NT2/D1 (cell line): ENCODE data around the gene PLCH1.

Source experiments
- DNase-seq: peaks from one replicate; pipeline ENCODE4 v3.0.0-alpha.2; 2011; ENCODE audit warnings: low read depth, low spot score
- H3K27me3 ChIP-seq: 2 replicates; pipeline ENCODE4 v1.6.0; 2011; ENCODE audit warnings: mild to moderate bottlenecking; ENCODE audit not compliant: insufficient read length, insufficient read depth
- H3K36me3 ChIP-seq: 2 replicates; pipeline ENCODE4 v1.6.1; 2011; ENCODE audit warnings: mild to moderate bottlenecking, low read length, mixed read lengths; ENCODE audit not compliant: insufficient read depth, insufficient read length
- H3K4me1 ChIP-seq: 2 replicates; pipeline ENCODE4 v1.5.1; 2011; ENCODE audit not compliant: insufficient read depth, insufficient read length
- H3K4me3 ChIP-seq: 2 replicates; pipeline ENCODE4 v1.5.1; 2011; ENCODE audit warnings: low read depth; ENCODE audit not compliant: insufficient read length
- H3K9ac ChIP-seq: 2 replicates; pipeline ENCODE4 v1.6.0; 2011; ENCODE audit warnings: low read depth; ENCODE audit not compliant: insufficient read length
- H3K9me3 ChIP-seq: 2 replicates; pipeline ENCODE4 v1.5.1; 2011; ENCODE audit warnings: mild to moderate bottlenecking, low read length; ENCODE audit not compliant: insufficient read depth
- SUZ12 ChIP-seq: IDR thresholded peaks from 2 replicates; pipeline ENCODE4 v1.6.1; 2011; ENCODE audit not compliant: insufficient read length, insufficient read depth; ENCODE audit errors: extremely low read depth
- YY1 ChIP-seq: IDR thresholded peaks from 2 replicates; pipeline ENCODE4 v1.6.1; 2011; ENCODE audit not compliant: insufficient read length, insufficient read depth
- ZNF274 ChIP-seq: IDR thresholded peaks from 2 replicates; pipeline ENCODE4 v1.6.1; 2011; ENCODE audit warnings: mild to moderate bottlenecking, low read depth, low read length

The PLCH1 gene

GRCh38 chr3:155730843-155731242 is 14.0 kb downstream of the PLCH1 start:
- Histone ChIP-seq H3K9ac (no peak overlapping the region), H3K9me3 (no peaks in the 10 kb centered on the region), H3K4me3 (no peak overlapping the region), H3K4me1 (no peaks in the 10 kb centered on the region), H3K27me3 (no peaks in the 10 kb centered on the region), H3K36me3 (no peaks in the 10 kb centered on the region)
- no peak for DNase-seq
- no peak for TF ChIP-seq YY1
- no peak for TF ChIP-seq ZNF274
- no peak for TF ChIP-seq SUZ12

DNA sequence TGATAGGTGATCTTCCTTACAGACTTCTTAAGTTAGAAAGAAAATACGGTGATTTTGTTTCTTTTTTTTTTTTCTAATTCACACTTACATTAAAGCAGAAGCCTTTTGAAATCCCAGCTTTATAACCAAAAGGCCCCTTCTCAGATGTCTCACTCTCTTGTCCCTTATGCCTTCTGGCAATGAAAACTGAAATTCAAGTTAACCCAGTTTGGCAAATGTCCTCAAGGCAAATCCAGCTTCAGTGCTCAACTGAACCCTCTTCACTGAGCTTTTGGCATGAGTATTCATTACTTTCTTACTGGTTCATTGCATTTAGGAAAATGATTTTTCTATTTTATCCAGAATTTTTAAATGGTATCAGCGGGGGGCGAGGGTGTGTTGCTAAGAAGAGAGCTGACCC is 17.0 kb downstream of the PLCH1 start:
- Histone ChIP-seq H3K4me3 (no peak overlapping the region), H3K36me3 (no peaks in the 10 kb centered on the region), H3K27me3 (no peaks in the 10 kb centered on the region), H3K9ac (no peak overlapping the region), H3K9me3 (no peaks in the 10 kb centered on the region), H3K4me1 (no peaks in the 10 kb centered on the region)
- DNase-seq: no peak
- no peak for TF ChIP-seq ZNF274

DNA sequence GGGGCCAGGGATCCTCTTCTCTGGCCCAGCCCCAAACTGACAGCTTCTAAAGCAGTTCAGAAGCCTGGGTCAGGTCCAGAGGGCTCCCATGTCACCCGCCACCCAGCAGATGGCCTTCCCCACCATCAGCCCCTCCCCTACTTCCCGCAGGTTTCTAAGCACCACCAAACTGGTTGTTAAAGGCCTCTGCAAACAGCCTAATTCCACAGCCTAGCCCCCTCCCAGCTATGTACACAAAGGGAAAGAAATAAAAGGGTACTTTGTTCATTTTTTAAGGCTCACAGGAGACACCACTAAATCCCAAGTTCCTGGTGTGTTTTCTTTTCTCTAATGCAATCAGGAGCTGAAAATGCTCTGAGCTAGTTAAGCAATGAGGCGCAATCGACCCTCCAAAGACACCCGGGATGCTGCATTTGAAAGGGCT is 30.6 kb downstream of the PLCH1 start:
- Histone ChIP-seq H3K9ac (no peak overlapping the region), H3K4me1 (no peaks in the 10 kb centered on the region)
- no peak for DNase-seq

GRCh38 chr3:155712008-155712407 is 32.9 kb downstream of the PLCH1 start:
- no peak overlapping the region for H3K9ac ChIP-seq
- H3K4me3 ChIP-seq: no peak overlapping the region
- no peaks in the 10 kb centered on the region for H3K27me3 ChIP-seq
- peaks cover 4% of the 10 kb centered on the region; the same call in 1 of the 2 replicates for H3K9me3 ChIP-seq
- TF ChIP-seq SUZ12 (no peak), ZNF274 (no peak), YY1 (no peak)
- H3K36me3 ChIP-seq: no peaks in the 10 kb centered on the region
- no peaks in the 10 kb centered on the region for H3K4me1 ChIP-seq
- DNase-seq: no peak

More for the DNA sequence above, 30.6 kb downstream of the PLCH1 start:
- H3K9me3 ChIP-seq: peaks cover 21% of the 10 kb centered on the region; the same call in 1 of the 2 replicates
- H3K36me3 ChIP-seq: no peaks in the 10 kb centered on the region
- H3K27me3 ChIP-seq: no peaks in the 10 kb centered on the region
- no peak for TF ChIP-seq SUZ12
- no peak for TF ChIP-seq ZNF274
- TF ChIP-seq YY1: no peak
- no peak overlapping the region for H3K4me3 ChIP-seq

DNA sequence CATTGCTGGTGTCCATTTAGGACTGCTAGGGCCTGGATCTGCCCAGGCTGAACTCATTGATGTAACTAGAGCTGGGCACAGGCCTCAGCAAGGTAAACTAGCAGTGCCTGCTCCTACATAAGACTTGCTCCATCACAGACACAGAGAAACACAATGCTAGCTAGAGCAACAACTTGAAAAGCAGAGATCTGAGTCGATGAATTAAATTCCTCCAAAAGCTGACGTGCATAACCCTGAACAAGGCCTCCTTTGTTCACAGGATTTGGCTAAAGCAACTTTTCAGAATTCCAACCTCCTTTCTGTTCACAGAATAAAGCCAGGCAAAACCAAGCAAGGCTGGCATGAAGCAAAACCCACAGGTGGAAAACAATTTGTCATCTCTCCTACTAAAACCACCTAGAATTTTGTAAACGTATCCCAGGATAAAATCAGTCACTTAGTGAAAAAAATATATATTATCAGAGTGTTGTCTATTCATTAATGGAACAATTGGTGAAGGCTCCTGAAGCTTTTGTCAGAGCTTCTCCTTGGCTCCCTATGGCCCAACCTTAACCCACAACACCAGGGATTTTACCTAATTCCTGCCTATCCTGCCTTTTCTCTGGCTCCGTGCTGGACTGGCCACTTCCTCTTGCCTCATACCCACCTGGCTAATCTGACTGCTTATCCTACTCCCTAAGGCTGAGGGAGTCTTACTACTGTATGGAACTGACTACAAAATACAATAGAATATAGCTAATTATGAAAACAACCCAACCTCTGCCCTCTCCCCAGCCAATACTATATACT is 39.9 kb downstream of the PLCH1 start:
- TF ChIP-seq ZNF274 (no peak), SUZ12 (no peak), YY1 (no peak)
- Histone ChIP-seq H3K4me1 (no peaks in the 10 kb centered on the region), H3K4me3 (no peak overlapping the region), H3K36me3 (no peaks in the 10 kb centered on the region), H3K27me3 (no peaks in the 10 kb centered on the region), H3K9me3 (no peaks in the 10 kb centered on the region), H3K9ac (no peak overlapping the region)
- DNase-seq: no peak

DNA sequence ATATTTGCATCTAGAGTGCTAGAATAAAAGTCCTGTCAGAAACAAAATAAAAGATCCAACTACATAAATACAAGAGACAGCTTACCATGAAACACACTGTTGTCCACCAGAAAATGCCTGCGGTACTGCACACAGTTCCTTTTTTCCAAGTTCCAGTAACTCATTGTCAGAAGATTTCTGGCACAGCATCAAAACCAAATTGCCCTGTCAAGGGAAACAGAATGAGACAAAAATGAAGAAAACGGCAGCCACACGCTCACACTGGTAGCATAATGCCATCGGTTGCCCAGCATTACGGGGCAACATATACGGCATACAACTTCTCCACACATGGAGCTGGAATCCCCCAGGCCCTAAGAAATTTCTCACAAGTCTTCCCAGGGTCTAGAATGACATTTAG is 40.8 kb downstream of the PLCH1 start:
- Histone ChIP-seq H3K36me3 (no peaks in the 10 kb centered on the region), H3K9ac (no peak overlapping the region), H3K9me3 (no peaks in the 10 kb centered on the region), H3K4me1 (no peaks in the 10 kb centered on the region), H3K27me3 (no peaks in the 10 kb centered on the region), H3K4me3 (no peak overlapping the region)
- TF ChIP-seq YY1: no peak
- TF ChIP-seq ZNF274: no peak
- TF ChIP-seq SUZ12: no peak
- DNase-seq: no peak

DNA sequence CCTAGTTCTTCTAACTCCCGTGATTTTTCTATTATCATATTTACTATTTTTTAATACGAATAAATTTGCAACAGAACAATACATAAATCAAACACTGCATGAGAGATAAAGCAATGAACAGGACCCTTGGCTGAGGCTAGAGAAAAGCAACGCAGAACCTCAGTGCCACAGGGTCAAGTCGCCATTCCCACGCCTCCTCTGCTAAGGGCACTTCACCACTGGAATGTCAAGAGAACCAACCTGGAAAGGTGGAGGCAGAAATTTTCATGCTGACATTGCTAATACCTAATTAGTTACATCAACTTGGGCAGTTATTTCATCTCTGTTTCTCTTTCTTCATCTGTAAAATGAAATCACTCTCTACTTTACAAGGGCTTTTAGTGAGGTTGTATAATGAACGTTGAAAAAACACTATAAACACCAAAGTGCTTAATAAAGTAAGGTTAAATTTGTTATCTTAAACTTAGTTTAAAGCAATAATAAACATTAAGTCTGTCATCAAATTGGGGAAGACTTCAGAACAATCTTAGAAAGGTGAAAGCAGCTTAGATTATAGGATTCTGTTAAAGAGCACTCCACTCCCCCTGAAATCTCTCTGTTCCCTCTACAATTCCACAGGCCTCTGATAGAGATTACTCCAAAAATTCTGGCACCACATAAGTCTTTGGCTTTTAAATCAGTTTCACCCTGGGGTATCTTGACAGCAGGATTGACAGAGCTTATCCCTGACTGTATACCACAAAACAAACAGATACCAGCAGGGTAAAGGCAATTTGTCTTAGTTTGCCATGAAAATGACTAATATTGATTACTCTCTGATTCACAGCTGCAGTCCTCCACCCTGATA is 41.9 kb downstream of the PLCH1 start:
- DNase-seq: no peak
- Histone ChIP-seq H3K4me3 (no peak overlapping the region), H3K4me1 (no peaks in the 10 kb centered on the region), H3K27me3 (no peaks in the 10 kb centered on the region), H3K36me3 (no peaks in the 10 kb centered on the region), H3K9me3 (no peaks in the 10 kb centered on the region), H3K9ac (no peak overlapping the region)
- TF ChIP-seq YY1: no peak
- TF ChIP-seq SUZ12: no peak
- no peak for TF ChIP-seq ZNF274
